ENCODE data around the gene GFY. TPM values are rescaled to one million over a fixed set of nuclear protein-coding genes. Genes with fewer than 3 reads are reported as not detected.

The GFY gene
- total RNA-seq, 1 experiment from 2014 or later: 0.34 TPM

GRCh38 chr19:49421878-49422202 lies 3.3 kb upstream of the GFY start:
- Histone ChIP-seq H3K4me3 (ENCODE audit: low read length) (no peak overlapping the region), H3K27ac (ENCODE audit: low read length) (no peak overlapping the region), H3K79me2 (ENCODE audit: low read length) (no peaks in the 10 kb centered on the region), H4K20me1 (ENCODE audit: insufficient read depth, low read depth, low read length) (no peaks in the 10 kb centered on the region), H3K4me2 (ENCODE audit: low read depth, low read length, poor library complexity, severe bottlenecking) (no peak overlapping the region), H3K9me3 (ENCODE audit: low read length) (no peaks in the 10 kb centered on the region), H3K36me3 (ENCODE audit: insufficient read depth, low read length) (no peaks in the 10 kb centered on the region), H3K27me3 (ENCODE audit: low read length) (no peaks in the 10 kb centered on the region), H3K9me2 (replicated peaks; ENCODE audit: insufficient read depth, low read length) (no peaks in the 10 kb centered on the region), H2AFZ (ENCODE audit: low read length) (no peak overlapping the region), H3K4me1 (ENCODE audit: low read length) (peaks cover 57% of the 10 kb centered on the region), H3K9ac (ENCODE audit: low read length) (no peak overlapping the region)
- no peak for DNase-seq

- Histone ChIP-seq H3K79me2 (ENCODE audit: low read length) (no peaks in the 10 kb centered on the region), H4K20me1 (ENCODE audit: insufficient read depth, low read depth, low read length) (no peaks in the 10 kb centered on the region), H2AFZ (ENCODE audit: low read length) (no peak overlapping the region), H3K4me2 (ENCODE audit: low read depth, low read length, poor library complexity, severe bottlenecking) (no peak overlapping the region), H3K27me3 (ENCODE audit: low read length) (no peaks in the 10 kb centered on the region), H3K9me3 (ENCODE audit: low read length) (no peaks in the 10 kb centered on the region), H3K4me1 (ENCODE audit: low read length) (peaks cover 57% of the 10 kb centered on the region), H3K9ac (ENCODE audit: low read length) (no peak overlapping the region), H3K27ac (ENCODE audit: low read length) (no peak overlapping the region), H3K9me2 (replicated peaks; ENCODE audit: insufficient read depth, low read length) (no peaks in the 10 kb centered on the region), H3K4me3 (ENCODE audit: low read length) (no peak overlapping the region), H3K36me3 (ENCODE audit: insufficient read depth, low read length) (no peaks in the 10 kb centered on the region)
- no peak for DNase-seq
These were observed 2.6 kb upstream of the GFY start for GRCh38 chr19:49422407-49423070.

- no peak within 1 kb of the TSS for H3K4me2 ChIP-seq (ENCODE audit: low read depth, low read length, poor library complexity, severe bottlenecking)
- H3K27ac ChIP-seq (ENCODE audit: low read length): no peak within 1 kb of the TSS
These were observed 1.9 kb upstream of the GFY start, which contains the start of gene PTH2 for GRCh38 chr19:49423071-49423984. PTH2 (minus strand) TSS chr19:49423441; CDS start chr19:49423339, 102 bp downstream.

GRCh38 chr19:49423985-49424303 lies 1.2 kb upstream of the GFY start:
- no peak overlapping the region for H3K4me3 ChIP-seq (ENCODE audit: low read length)
- peaks cover 62% of the 10 kb centered on the region for H3K4me1 ChIP-seq (ENCODE audit: low read length)
- no peaks in the 10 kb centered on the region for H3K79me2 ChIP-seq (ENCODE audit: low read length)
- H3K9me2 ChIP-seq (replicated peaks; ENCODE audit: insufficient read depth, low read length): no peaks in the 10 kb centered on the region
- H3K9ac ChIP-seq (ENCODE audit: low read length): no peak overlapping the region
- H3K27me3 ChIP-seq (ENCODE audit: low read length): no peaks in the 10 kb centered on the region
- DNase-seq: no peak
- no peak overlapping the region for H3K4me2 ChIP-seq (ENCODE audit: low read depth, low read length, poor library complexity, severe bottlenecking)
- no peaks in the 10 kb centered on the region for H3K9me3 ChIP-seq (ENCODE audit: low read length)
- no peaks in the 10 kb centered on the region for H3K36me3 ChIP-seq (ENCODE audit: insufficient read depth, low read length)
- H4K20me1 ChIP-seq (ENCODE audit: insufficient read depth, low read depth, low read length): no peaks in the 10 kb centered on the region
- no peak overlapping the region for H3K27ac ChIP-seq (ENCODE audit: low read length)
- no peak overlapping the region for H2AFZ ChIP-seq (ENCODE audit: low read length)

More at GRCh38 chr19:49423071-49423984, 1.9 kb upstream of the GFY start, which contains the start of gene PTH2:
- Histone ChIP-seq H3K9me2 (replicated peaks; ENCODE audit: insufficient read depth, low read length) (no peaks in the 10 kb centered on the region), H3K4me1 (ENCODE audit: low read length) (peaks cover 60% of the 10 kb centered on the region), H3K4me3 (ENCODE audit: low read length) (no peak within 1 kb of the TSS), H2AFZ (ENCODE audit: low read length) (no peak within 1 kb of the TSS), H3K9ac (ENCODE audit: low read length) (no peak within 1 kb of the TSS), H4K20me1 (ENCODE audit: insufficient read depth, low read depth, low read length) (no peaks in the 10 kb centered on the region), H3K36me3 (ENCODE audit: insufficient read depth, low read length) (no peaks in the 10 kb centered on the region), H3K27me3 (ENCODE audit: low read length) (no peaks in the 10 kb centered on the region), H3K79me2 (ENCODE audit: low read length) (no peaks in the 10 kb centered on the region), H3K9me3 (ENCODE audit: low read length) (no peaks in the 10 kb centered on the region)
- no peak for DNase-seq

GRCh38 chr19:49425922-49426592 lies 869 bp downstream of the GFY start:
- H3K9me3 ChIP-seq (ENCODE audit: low read length): no peaks in the 10 kb centered on the region
- H3K27me3 ChIP-seq (ENCODE audit: low read length): no peaks in the 10 kb centered on the region
- H3K27ac ChIP-seq (ENCODE audit: low read length): no peak overlapping the region
- H3K9me2 ChIP-seq (replicated peaks; ENCODE audit: insufficient read depth, low read length): no peaks in the 10 kb centered on the region
- H2AFZ ChIP-seq (ENCODE audit: low read length): no peak overlapping the region
- peak overlapping the region; percentile 52 for H3K4me2 ChIP-seq (ENCODE audit: low read depth, low read length, poor library complexity, severe bottlenecking)
- H3K4me3 ChIP-seq (ENCODE audit: low read length): no peak overlapping the region; the same call in 1 of the 2 replicates
- no peaks in the 10 kb centered on the region for H3K79me2 ChIP-seq (ENCODE audit: low read length)
- DNase-seq: peak; percentile 88
- no peak overlapping the region for H3K9ac ChIP-seq (ENCODE audit: low read length)
- peaks cover 64% of the 10 kb centered on the region for H3K4me1 ChIP-seq (ENCODE audit: low read length)
- H3K36me3 ChIP-seq (ENCODE audit: insufficient read depth, low read length): no peaks in the 10 kb centered on the region
- H4K20me1 ChIP-seq (ENCODE audit: insufficient read depth, low read depth, low read length): no peaks in the 10 kb centered on the region

- no peak overlapping the region for H2AFZ ChIP-seq (ENCODE audit: low read length)
- no peak for DNase-seq
- H3K9ac ChIP-seq (ENCODE audit: low read length): peak overlapping the region; percentile 66
- no peaks in the 10 kb centered on the region for H3K36me3 ChIP-seq (ENCODE audit: insufficient read depth, low read length)
- no peaks in the 10 kb centered on the region for H4K20me1 ChIP-seq (ENCODE audit: insufficient read depth, low read depth, low read length)
- H3K9me3 ChIP-seq (ENCODE audit: low read length): no peaks in the 10 kb centered on the region
- H3K4me1 ChIP-seq (ENCODE audit: low read length): peaks cover 57% of the 10 kb centered on the region
- H3K9me2 ChIP-seq (replicated peaks; ENCODE audit: insufficient read depth, low read length): no peaks in the 10 kb centered on the region
- H3K4me3 ChIP-seq (ENCODE audit: low read length): no peak overlapping the region
- no peaks in the 10 kb centered on the region for H3K79me2 ChIP-seq (ENCODE audit: low read length)
- H3K4me2 ChIP-seq (ENCODE audit: low read depth, low read length, poor library complexity, severe bottlenecking): peak overlapping the region; percentile 74
- H3K27me3 ChIP-seq (ENCODE audit: low read length): no peaks in the 10 kb centered on the region
- H3K27ac ChIP-seq (ENCODE audit: low read length): no peak overlapping the region
These were observed 2.2 kb downstream of the GFY start for GRCh38 chr19:49427339-49427738.

- Histone ChIP-seq H3K4me1 (ENCODE audit: low read length) (peaks cover 56% of the 10 kb centered on the region), H3K27ac (ENCODE audit: low read length) (no peak overlapping the region), H3K79me2 (ENCODE audit: low read length) (no peaks in the 10 kb centered on the region), H3K4me2 (ENCODE audit: low read depth, low read length, poor library complexity, severe bottlenecking) (peak overlapping the region; percentile 74), H3K27me3 (ENCODE audit: low read length) (no peaks in the 10 kb centered on the region), H2AFZ (ENCODE audit: low read length) (peak overlapping the region; percentile 94), H4K20me1 (ENCODE audit: insufficient read depth, low read depth, low read length) (no peaks in the 10 kb centered on the region), H3K36me3 (ENCODE audit: insufficient read depth, low read length) (no peaks in the 10 kb centered on the region), H3K9me2 (replicated peaks; ENCODE audit: insufficient read depth, low read length) (no peaks in the 10 kb centered on the region), H3K9me3 (ENCODE audit: low read length) (no peaks in the 10 kb centered on the region), H3K9ac (ENCODE audit: low read length) (peak overlapping the region; percentile 66), H3K4me3 (ENCODE audit: low read length) (peak overlapping the region; percentile 56)
- DNase-seq: peak; percentile 78
These were observed 2.8 kb downstream of the GFY start for GRCh38 chr19:49427855-49428546.

All from Karpas-422 (cell line).